Measurements from ENCODE around the gene INPP5K. TPM values are rescaled to one million over a fixed set of nuclear protein-coding genes. Genes with fewer than 3 reads are reported as not detected.
A peak's percentile ranks its signal among the peaks of the same experiment; 100 is the strongest.

Gene INPP5K
- total RNA-seq, 4 donors from 2014 or later: 60.9 to 163 (median 64.7) TPM

GRCh38 chr17:1553354-1554266 is 37.2 kb upstream of the INPP5K start:
- Histone ChIP-seq H3K9me3 (no peaks in the 10 kb centered on the region), H3K27ac (no peak overlapping the region), H3K36me3 (peaks cover 0 to 54% (median 0%) of the 10 kb centered on the region in 3 donors), H3K27me3 (no peaks in the 10 kb centered on the region), H3K4me1 (peaks cover 0 to 39% (median 6%) of the 10 kb centered on the region in 4 donors), H3K4me3 (no peak overlapping the region)
- DNase-seq: no peak
- no peak for TF ChIP-seq CTCF (IDR thresholded peaks at IDR 0.05)
- no peak for TF ChIP-seq POLR2A (IDR thresholded peaks at IDR 0.05)

- H3K4me1 ChIP-seq: peaks cover 0 to 33% (median 6%) of the 10 kb centered on the region in 4 donors
- DNase-seq: no peak
- TF ChIP-seq POLR2A (IDR thresholded peaks at IDR 0.05) (no peak), CTCF (IDR thresholded peaks at IDR 0.05) (no peak)
- no peaks in the 10 kb centered on the region for H3K27me3 ChIP-seq
- H3K36me3 ChIP-seq: peaks cover 0 to 61% (median 0%) of the 10 kb centered on the region in 3 donors
- no peaks in the 10 kb centered on the region for H3K9me3 ChIP-seq
- no peak overlapping the region for H3K4me3 ChIP-seq
- no peak overlapping the region for H3K27ac ChIP-seq
Measured at GRCh38 chr17:1552932-1553331, 36.5 kb upstream of the INPP5K start.

- Histone ChIP-seq H3K27ac (no peak overlapping the region), H3K9me3 (no peaks in the 10 kb centered on the region), H3K4me1 (peaks cover 0 to 23% (median 6%) of the 10 kb centered on the region in 4 donors), H3K36me3 (peaks cover 0 to 70% (median 0%) of the 10 kb centered on the region in 3 donors), H3K27me3 (no peaks in the 10 kb centered on the region), H3K4me3 (no peak overlapping the region)
- no peak for DNase-seq
- no peak for TF ChIP-seq POLR2A (IDR thresholded peaks at IDR 0.05)
- no peak for TF ChIP-seq CTCF (IDR thresholded peaks at IDR 0.05)
Measured at GRCh38 chr17:1551741-1552140, 35.3 kb upstream of the INPP5K start.

GRCh38 chr17:1548032-1548431 is 31.6 kb upstream of the INPP5K start:
- no peaks in the 10 kb centered on the region for H3K9me3 ChIP-seq
- no peak for DNase-seq
- peaks cover 0 to 6% (median 0%) of the 10 kb centered on the region in 4 donors for H3K4me1 ChIP-seq
- H3K27ac ChIP-seq: no peak overlapping the region
- TF ChIP-seq CTCF (IDR thresholded peaks at IDR 0.05): no peak
- no peak for TF ChIP-seq POLR2A (IDR thresholded peaks at IDR 0.05)
- H3K4me3 ChIP-seq: no peak overlapping the region
- H3K27me3 ChIP-seq: no peaks in the 10 kb centered on the region
- peaks cover 0 to 71% (median 0%) of the 10 kb centered on the region in 3 donors for H3K36me3 ChIP-seq

- TF ChIP-seq POLR2A (IDR thresholded peaks at IDR 0.05) (peak in 1 of 2 donors; percentile 46), CTCF (IDR thresholded peaks at IDR 0.05) (no peak)
- Histone ChIP-seq H3K9me3 (no peaks in the 10 kb centered on the region), H3K27me3 (no peaks in the 10 kb centered on the region), H3K27ac (peak overlapping the region in 3 of 4 donors; percentile 71 to 91 (median 86)), H3K4me3 (no peak overlapping the region), H3K4me1 (peaks cover 0 to 6% (median 0%) of the 10 kb centered on the region in 4 donors), H3K36me3 (peaks cover 0 to 74% (median 0%) of the 10 kb centered on the region in 3 donors)
- peak in 2 of 3 donors; percentile 67 to 76 for DNase-seq
Measured at GRCh38 chr17:1546292-1546922, 30.0 kb upstream of the INPP5K start.
